HepG2 (cell line): Measurements from ENCODE around the gene PPP1R16B. TPM values are rescaled to one million over a fixed set of nuclear protein-coding genes. Genes with fewer than 3 reads are reported as not detected.

Source experiments
- ATAC-seq: fragments of 200-7000 bp; cut with Tn5 transposase; 3 replicates; pipeline ENCODE4 v1.9.1; 2020; ENCODE audit warnings: mild to moderate bottlenecking, moderate library complexity
- BruUV-seq: library from RNA; stranded (reverse); fragments of 400-500 nt; replicated peaks from 2 replicates; lab custom pipeline; 2021; lab: Mats Ljungman, UMichigan
- CTCF ChIA-PET: fragments of 300-600 bp; formaldehyde crosslinking; extraction: SDS; loops from one replicate; lab custom pipeline; 2021; ENCODE audit warnings: low total read pairs, inconsistent platforms, low intra/inter-chr PET ratio; lab: Yijun Ruan, JAX
- POLR2A ChIA-PET: fragments of 350-600 bp; sonication (Branson Sonifier 250); formaldehyde crosslinking; loops from one replicate; lab custom pipeline; 2020; ENCODE audit warnings: antibody characterized with exemption, inconsistent platforms; lab: Yijun Ruan, JAX
- DNase-seq: peaks from one replicate; pipeline ENCODE4 v3.0.0-alpha.2; 2015; ENCODE audit warnings: low spot score
- FAIRE-seq: peaks from 3 replicates; lab custom pipeline; 2011; peaks lifted over from hg19 to GRCh38; lab: Jason Lieb, UNC
- H2AFZ ChIP-seq: one replicate; pipeline ENCODE4 v1.6.1; 2011; ENCODE audit warnings: low read length, inconsistent platforms
- H3K27ac ChIP-seq: fragments of 300-600 bp; 3 replicates; pipeline ENCODE4 v1.8.0; 2011; ENCODE audit warnings: mixed run types, mild to moderate bottlenecking, mixed read lengths, low read length, inconsistent platforms; ENCODE audit not compliant: insufficient read depth; ENCODE audit errors: extremely low read length
- H3K27me3 ChIP-seq, 2 experiments: fragments of 200-600 bp in 1 of 2; 2 replicates in 1 of 2; 3 replicates in 1 of 2; pipeline versions ENCODE4 v1.6.0 to v1.8.0; 2011; ENCODE audit warnings: low read length in 2 of 2, mild to moderate bottlenecking in 2 of 2, moderate library complexity in 2 of 2, inconsistent platforms in 1 of 2; ENCODE audit not compliant: insufficient read depth in 2 of 2, control insufficient read depth in 1 of 2
- H3K36me3 ChIP-seq, 2 experiments: fragments of 200-600 bp in 1 of 2; replicated peaks in 1 of 2; 2 replicates in 1 of 2; 3 replicates in 1 of 2; pipeline versions ENCODE4 v1.5.1 to v1.8.0; 2011; ENCODE audit warnings: low read length in 2 of 2, inconsistent platforms in 1 of 2; ENCODE audit not compliant: insufficient read depth in 2 of 2, control insufficient read depth in 1 of 2
- H3K4me1 ChIP-seq: 2 replicates; pipeline ENCODE4 v1.5.1; 2012; ENCODE audit warnings: low read length, inconsistent platforms; ENCODE audit not compliant: insufficient read depth
- H3K4me2 ChIP-seq: 2 replicates; pipeline ENCODE4 v1.6.0; 2011; ENCODE audit warnings: low read depth, low read length, inconsistent platforms
- H3K4me3 ChIP-seq, 3 experiments: fragments of 200-600 bp in 1 of 3; sonication (generic), shearing (Covaris generic) in 1 of 3; replicated peaks in 1 of 3; 2 replicates each; pipeline ENCODE4 v1.5.1; 2011 to 2016; ENCODE audit warnings: low read length in 3 of 3, inconsistent platforms in 2 of 3, low read depth in 2 of 3, mild to moderate bottlenecking in 2 of 3, control low read depth in 1 of 3, mixed read lengths in 1 of 3; ENCODE audit not compliant: insufficient read depth in 1 of 3
- H3K79me2 ChIP-seq: one replicate; pipeline ENCODE4 v1.6.1; 2011; ENCODE audit warnings: low read length, inconsistent platforms; ENCODE audit not compliant: insufficient read depth
- H3K9ac ChIP-seq: 2 replicates; pipeline ENCODE4 v1.6.0; 2011; ENCODE audit warnings: mild to moderate bottlenecking, low read depth, low read length, inconsistent platforms; ENCODE audit not compliant: insufficient read depth
- H3K9me3 ChIP-seq: 2 replicates; pipeline ENCODE4 v1.5.1; 2012; ENCODE audit warnings: mild to moderate bottlenecking, low read length
- H4K20me1 ChIP-seq: 2 replicates; pipeline ENCODE4 v1.6.0; 2011; ENCODE audit warnings: inconsistent platforms, mild to moderate bottlenecking, low read length, moderate library complexity; ENCODE audit not compliant: insufficient read depth
- AKNA ChIP-seq: sonication (generic); formaldehyde crosslinking; IDR thresholded peaks from 2 replicates; pipeline ENCODE4 v1.4.0; 2020; ENCODE audit warnings: missing genetic modification reagents, borderline replicate concordance
- SRSF1 ChIP-seq: fragments of 200-400 bp; formaldehyde crosslinking; optimal IDR thresholded peaks from 2 replicates; pipeline ENCODE3; 2017; ENCODE audit warnings: mild to moderate bottlenecking, low read depth, low read length, moderate library complexity
- ZMYM3 ChIP-seq: sonication (generic); formaldehyde crosslinking; IDR thresholded peaks from 2 replicates; pipeline ENCODE4 v1.5.1; 2020; ENCODE audit warnings: mild to moderate bottlenecking, missing genetic modification reagents
- ZNF629 ChIP-seq: sonication (generic); formaldehyde crosslinking; conservative IDR thresholded peaks from 2 replicates; pipeline ENCODE4 v1.5.0; 2020; ENCODE audit warnings: missing genetic modification reagents
- ZNF790 ChIP-seq: sonication (generic); formaldehyde crosslinking; IDR thresholded peaks from 2 replicates; pipeline ENCODE4 v1.8.0; 2022; ENCODE audit warnings: missing genetic modification reagents, mild to moderate bottlenecking, borderline replicate concordance
- WGBS: methylation state at CpG from one replicate; pipeline ENCODE4 v1.1.6; 2017; ENCODE audit warnings: low lambda C conversion rate; 5-methylcytosine and 5-hydroxymethylcytosine counted together
- in situ Hi-C: cut with HindIII; loops from 2 replicates; pipeline ENCODE4 v1.10.0; 2017; ENCODE audit warnings: low pct_unique_long_range_greater_than_20kb; ENCODE audit not compliant: extremely low pct_ligation_motif_present
- intact Hi-C: fragments of 100-400 bp; cut with micrococcal nuclease; formaldehyde crosslinking; loops from one replicate; pipeline ENCODE4 v1.10.0; 2022; ENCODE audit not compliant: unreplicated experiment
- polyA plus RNA-seq, 8 experiments: library from polyadenylated mRNA; depleted of rRNA in 3 of 8; stranded (reverse) in 7 of 8; unstranded in 1 of 8; fragments of >200 nt; fragmentation: Illumina TruSeq in 4 of 8; extraction: Trizol in 4 of 8; gene quantifications; 2 replicates each; pipeline versions ENCODE4 v1.2.1 to v1.2.3, GENCODE V29; 2011 to 2016; ENCODE audit warnings: low read depth in 4 of 8, missing spikeins in 1 of 8, mixed read lengths in 1 of 8; ENCODE audit not compliant: insufficient read depth in 1 of 8
- total RNA-seq, 5 experiments: library from RNA; depleted of rRNA; stranded (reverse); fragments of >200 nt; fragmentation: Illumina TruSeq; extraction: Trizol; gene quantifications; 2 replicates each; pipeline ENCODE4 v1.2.3, GENCODE V29; 2016; ENCODE audit warnings: low read depth in 1 of 5

Gene PPP1R16B
- total and polyA plus RNA-seq, 2 of the 13 experiments (the other 11 are each of a cell fraction or from before 2014, with no cell fraction given), result 0.02 to 0.11 TPM

- ChIA-PET POLR2A (no interaction called here), CTCF (no interaction called here)
- Histone ChIP-seq H3K9ac (no peak overlapping the region), H3K4me3 (no peak overlapping the region), H3K9me3 (no peaks in the 10 kb centered on the region), H3K4me1 (0 out of 2 replicates have a peak, but pooled peaks cover 4% of the 10 kb centered on the region), H3K27me3 (peaks cover 0 to 3% of the 10 kb centered on the region in 2 experiments; a peak in 2 of 5 replicates), H4K20me1 (no peaks in the 10 kb centered on the region), H2AFZ (no peak overlapping the region), H3K4me2 (no peak overlapping the region), H3K27ac (no peak overlapping the region), H3K79me2 (no peaks in the 10 kb centered on the region), H3K36me3 (no peaks in the 10 kb centered on the region)
- 2% methylated on average over 2 of the region's 2 CpGs for WGBS
- ATAC-seq, result no peak
- DNase-seq, result no peak
- intact Hi-C loops, result no loop called here
- BruUV-seq, result no TSS peak
- in situ Hi-C loops, result no loop called here
- no peak for FAIRE-seq
- TF ChIP-seq ZNF629 (CRISPR knock-in tag) (peak; percentile 43; the same call in 1 of the 2 replicates), SRSF1 (no peak), ZMYM3 (CRISPR knock-in tag) (no peak), ZNF790 (CRISPR knock-in tag) (no peak), AKNA (CRISPR knock-in tag) (no peak)
Observed at GRCh38 chr20:38856570-38856969, 51.1 kb downstream of the PPP1R16B start.
